Endothelial cell (in vitro differentiated cells): ENCODE results near the gene GALNT11. TPM values are rescaled to one million over a fixed set of nuclear protein-coding genes. Genes with fewer than 3 reads are reported as not detected.
A peak's percentile ranks its signal among the peaks of the same experiment; 100 is the strongest.

ENCODE experiments used
- DNase-seq: peaks from one replicate; pipeline ENCODE4 v3.0.0; 2021; ENCODE audit warnings: low spot score
- H3K27ac Mint-ChIP-seq: one replicate; pipeline ENCODE4 v1.8.0; 2021; ENCODE audit warnings: mixed read lengths, inconsistent platforms; ENCODE audit not compliant: unreplicated experiment
- H3K27me3 Mint-ChIP-seq: one replicate; pipeline ENCODE4 v1.8.0; 2021; ENCODE audit warnings: mild to moderate bottlenecking, moderate library complexity, mixed read lengths, inconsistent platforms; ENCODE audit not compliant: unreplicated experiment
- H3K36me3 Mint-ChIP-seq: one replicate; pipeline ENCODE4 v1.8.0; 2021; ENCODE audit warnings: mild to moderate bottlenecking, low read depth, mixed read lengths, inconsistent platforms; ENCODE audit not compliant: unreplicated experiment
- H3K4me1 Mint-ChIP-seq: one replicate; pipeline ENCODE4 v1.8.0; 2021; ENCODE audit warnings: mild to moderate bottlenecking, mixed read lengths, inconsistent platforms; ENCODE audit not compliant: unreplicated experiment
- H3K4me3 Mint-ChIP-seq: one replicate; pipeline ENCODE4 v1.8.0; 2021; ENCODE audit warnings: mild to moderate bottlenecking, mixed read lengths, inconsistent platforms; ENCODE audit not compliant: unreplicated experiment
- H3K9me3 Mint-ChIP-seq: one replicate; pipeline ENCODE4 v1.8.0; 2021; ENCODE audit warnings: mixed read lengths, inconsistent platforms; ENCODE audit not compliant: unreplicated experiment
- long read RNA-seq: library from polyadenylated mRNA; unstranded; transcript quantifications from one replicate; pipeline ENCODE4 v2.0.0, GENCODE V29; 2020; ENCODE audit not compliant: unreplicated experiment
- total RNA-seq: library from RNA; stranded (reverse); fragmentation: NEBNext Ultra II Directional; extraction: Animal tissue kit (Norgen Biotek cat#: 25700); gene quantifications from one replicate; pipeline ENCODE4 v1.2.1, GENCODE V29; 2021; ENCODE audit not compliant: unreplicated experiment
- TF ChIP-seq, protein P1 (sequence below): fragments of 200-600 bp; sonication (generic); IDR thresholded peaks from one replicate; pipeline ENCODE4 v1.5.0; 2021; ENCODE audit warnings: antibody characterized with exemption; ENCODE audit not compliant: unreplicated experiment

The GALNT11 gene
- 21.2 TPM for total RNA-seq
- long read RNA-seq, transcript GALNT11-205 (12 exons, 2,727 nt) = major isoform, 8 of 12 reads
- long read RNA-seq, partial matches to known transcripts = 0 of 12 reads
- long read RNA-seq, other reads (novel, unspliced or antisense) = 4 of 12 reads

- Mint-ChIP-seq H3K9me3 (no peaks in the 10 kb centered on the region), H3K4me1 (peaks cover 7% of the 10 kb centered on the region), H3K4me3 (peak within 1 kb of the TSS; percentile 91), H3K36me3 (peaks cover 12% of the 10 kb centered on the region), H3K27me3 (peaks cover 5% of the 10 kb centered on the region), H3K27ac (no peak within 1 kb of the TSS)
- DNase-seq = peak; percentile 83
- TF ChIP-seq, protein P1, sequence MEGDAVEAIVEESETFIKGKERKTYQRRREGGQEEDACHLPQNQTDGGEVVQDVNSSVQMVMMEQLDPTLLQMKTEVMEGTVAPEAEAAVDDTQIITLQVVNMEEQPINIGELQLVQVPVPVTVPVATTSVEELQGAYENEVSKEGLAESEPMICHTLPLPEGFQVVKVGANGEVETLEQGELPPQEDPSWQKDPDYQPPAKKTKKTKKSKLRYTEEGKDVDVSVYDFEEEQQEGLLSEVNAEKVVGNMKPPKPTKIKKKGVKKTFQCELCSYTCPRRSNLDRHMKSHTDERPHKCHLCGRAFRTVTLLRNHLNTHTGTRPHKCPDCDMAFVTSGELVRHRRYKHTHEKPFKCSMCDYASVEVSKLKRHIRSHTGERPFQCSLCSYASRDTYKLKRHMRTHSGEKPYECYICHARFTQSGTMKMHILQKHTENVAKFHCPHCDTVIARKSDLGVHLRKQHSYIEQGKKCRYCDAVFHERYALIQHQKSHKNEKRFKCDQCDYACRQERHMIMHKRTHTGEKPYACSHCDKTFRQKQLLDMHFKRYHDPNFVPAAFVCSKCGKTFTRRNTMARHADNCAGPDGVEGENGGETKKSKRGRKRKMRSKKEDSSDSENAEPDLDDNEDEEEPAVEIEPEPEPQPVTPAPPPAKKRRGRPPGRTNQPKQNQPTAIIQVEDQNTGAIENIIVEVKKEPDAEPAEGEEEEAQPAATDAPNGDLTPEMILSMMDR = peak; percentile 22
Measured at GRCh38 chr7:152025077-152025936, at the start of gene GALNT11. Gene GALNT11 (plus strand): TSS chr7:152025674. CDS start chr7:152094228, 68,554 bp downstream.

DNA sequence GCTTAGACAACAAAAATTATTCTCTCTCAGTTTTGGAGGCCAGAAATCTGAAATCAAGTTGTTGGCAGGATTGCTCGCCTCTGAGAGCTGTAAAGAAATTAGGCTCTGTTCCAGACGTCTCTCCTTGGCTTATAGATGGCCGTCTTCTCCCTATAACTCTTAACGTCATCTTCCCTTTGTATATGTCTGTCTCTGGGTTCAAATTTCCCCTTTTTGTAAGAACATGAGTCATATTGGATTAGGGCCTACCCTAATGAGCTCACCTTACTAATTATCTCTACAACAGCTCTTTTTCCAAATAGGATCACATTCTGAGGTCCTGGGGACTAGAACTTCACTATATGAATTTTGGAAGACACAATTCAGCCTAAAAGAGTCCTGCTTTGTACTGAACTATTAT, 46.9 kb upstream of the GALNT11 start:
- no peak for DNase-seq
- no peak overlapping the region for H3K4me3 Mint-ChIP-seq
- no peak overlapping the region for H3K27ac Mint-ChIP-seq
- TF ChIP-seq, protein P1 = no peak
- H3K27me3 Mint-ChIP-seq = no peaks in the 10 kb centered on the region
- H3K9me3 Mint-ChIP-seq = peaks cover under 1% of the 10 kb centered on the region
- peaks cover 4% of the 10 kb centered on the region for H3K36me3 Mint-ChIP-seq
- no peaks in the 10 kb centered on the region for H3K4me1 Mint-ChIP-seq

- DNase-seq = no peak
- Mint-ChIP-seq H3K27me3 (peaks cover 1% of the 10 kb centered on the region), H3K4me3 (no peak overlapping the region), H3K36me3 (no peaks in the 10 kb centered on the region), H3K4me1 (no peaks in the 10 kb centered on the region), H3K27ac (no peak overlapping the region), H3K9me3 (no peaks in the 10 kb centered on the region)
- TF ChIP-seq, protein P1 = no peak
Measured at GRCh38 chr7:151981223-151981622, 44.3 kb upstream of the GALNT11 start.

GRCh38 chr7:151982806-151983205, 42.7 kb upstream of the GALNT11 start:
- Mint-ChIP-seq H3K27me3 (peaks cover 6% of the 10 kb centered on the region), H3K9me3 (no peaks in the 10 kb centered on the region), H3K4me3 (no peak overlapping the region), H3K36me3 (no peaks in the 10 kb centered on the region), H3K27ac (no peak overlapping the region), H3K4me1 (no peaks in the 10 kb centered on the region)
- DNase-seq = no peak
- TF ChIP-seq, protein P1 = no peak

- TF ChIP-seq, protein P1 = no peak
- Mint-ChIP-seq H3K9me3 (no peaks in the 10 kb centered on the region), H3K36me3 (no peaks in the 10 kb centered on the region), H3K4me1 (no peaks in the 10 kb centered on the region), H3K27ac (no peak overlapping the region), H3K27me3 (peaks cover 6% of the 10 kb centered on the region), H3K4me3 (no peak overlapping the region)
- DNase-seq = no peak
Measured at GRCh38 chr7:151984612-151985011, 40.9 kb upstream of the GALNT11 start.
